ENCODE results near the gene GARIN5B. TPM values are rescaled to one million over a fixed set of nuclear protein-coding genes. Genes with fewer than 3 reads are reported as not detected.

GARIN5B gene
- total and polyA plus RNA-seq, 2 of the 13 experiments (the other 11 are each of a cell fraction or from before 2014, with no cell fraction given), result not detected

DNA sequence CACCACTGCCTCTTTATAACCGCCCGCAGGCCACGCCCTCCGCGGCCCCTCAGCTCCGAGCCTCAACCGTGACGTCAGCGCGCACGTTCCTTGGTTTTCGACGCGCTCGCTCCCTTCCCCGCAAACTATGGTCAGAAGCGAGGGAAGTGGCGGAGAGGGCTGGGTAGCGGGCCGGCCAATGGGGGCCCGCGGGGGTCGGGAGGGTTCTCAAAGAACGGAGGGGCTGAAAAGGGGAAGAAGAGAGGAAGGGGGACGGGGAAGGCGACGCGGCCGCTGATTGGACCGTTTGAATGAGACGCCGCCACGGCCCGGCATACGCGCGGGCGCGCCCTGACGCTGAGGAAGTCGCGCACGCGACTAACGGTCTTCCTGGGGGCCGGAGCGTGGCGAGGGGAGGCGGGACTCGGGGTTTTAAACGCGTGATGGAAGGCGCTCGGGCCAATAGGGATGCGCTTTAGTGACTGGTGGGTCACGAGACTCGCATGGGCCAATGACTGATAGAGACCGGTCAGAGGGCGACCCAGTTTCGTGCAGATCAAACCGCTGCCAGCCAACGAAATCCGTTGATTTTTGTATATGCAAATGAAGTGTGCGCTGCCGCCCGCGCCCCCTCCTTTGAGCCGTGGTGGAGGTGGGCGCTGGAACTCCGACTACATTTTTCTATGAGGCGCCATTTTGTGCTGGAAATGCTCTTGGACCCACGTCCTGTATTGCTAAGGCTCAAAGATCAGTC is 44.9 kb upstream of the GARIN5B start (continued):
- no peak; the same call in 1 of the 2 replicates for TF ChIP-seq ZBTB38 (CRISPR knock-in tag; IDR thresholded peaks at IDR 0.05)
- TF ChIP-seq, protein P1, sequence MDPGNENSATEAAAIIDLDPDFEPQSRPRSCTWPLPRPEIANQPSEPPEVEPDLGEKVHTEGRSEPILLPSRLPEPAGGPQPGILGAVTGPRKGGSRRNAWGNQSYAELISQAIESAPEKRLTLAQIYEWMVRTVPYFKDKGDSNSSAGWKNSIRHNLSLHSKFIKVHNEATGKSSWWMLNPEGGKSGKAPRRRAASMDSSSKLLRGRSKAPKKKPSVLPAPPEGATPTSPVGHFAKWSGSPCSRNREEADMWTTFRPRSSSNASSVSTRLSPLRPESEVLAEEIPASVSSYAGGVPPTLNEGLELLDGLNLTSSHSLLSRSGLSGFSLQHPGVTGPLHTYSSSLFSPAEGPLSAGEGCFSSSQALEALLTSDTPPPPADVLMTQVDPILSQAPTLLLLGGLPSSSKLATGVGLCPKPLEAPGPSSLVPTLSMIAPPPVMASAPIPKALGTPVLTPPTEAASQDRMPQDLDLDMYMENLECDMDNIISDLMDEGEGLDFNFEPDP (CRISPR knock-in tag; conservative IDR thresholded peaks at IDR 0.05), result no peak
- TF ChIP-seq THRA (CRISPR knock-in tag; IDR thresholded peaks at IDR 0.05; ENCODE audit: borderline replicate concordance), result 0 out of 2 replicates have a peak, but pooled peaks have one; percentile 51
- TF ChIP-seq BCL6 (CRISPR knock-in tag; IDR thresholded peaks at IDR 0.05), result peak; percentile 27; the same call in 1 of the 2 replicates
- peak; percentile 81 for TF ChIP-seq GMEB2 (CRISPR knock-in tag; IDR thresholded peaks at IDR 0.05; ENCODE audit: low read depth)
- 0 out of 2 replicates have a peak, but pooled peaks have one; percentile 52 for TF ChIP-seq ZNF329 (CRISPR knock-in tag; IDR thresholded peaks at IDR 0.05; ENCODE audit: low read depth)
- TF ChIP-seq, protein P2, sequence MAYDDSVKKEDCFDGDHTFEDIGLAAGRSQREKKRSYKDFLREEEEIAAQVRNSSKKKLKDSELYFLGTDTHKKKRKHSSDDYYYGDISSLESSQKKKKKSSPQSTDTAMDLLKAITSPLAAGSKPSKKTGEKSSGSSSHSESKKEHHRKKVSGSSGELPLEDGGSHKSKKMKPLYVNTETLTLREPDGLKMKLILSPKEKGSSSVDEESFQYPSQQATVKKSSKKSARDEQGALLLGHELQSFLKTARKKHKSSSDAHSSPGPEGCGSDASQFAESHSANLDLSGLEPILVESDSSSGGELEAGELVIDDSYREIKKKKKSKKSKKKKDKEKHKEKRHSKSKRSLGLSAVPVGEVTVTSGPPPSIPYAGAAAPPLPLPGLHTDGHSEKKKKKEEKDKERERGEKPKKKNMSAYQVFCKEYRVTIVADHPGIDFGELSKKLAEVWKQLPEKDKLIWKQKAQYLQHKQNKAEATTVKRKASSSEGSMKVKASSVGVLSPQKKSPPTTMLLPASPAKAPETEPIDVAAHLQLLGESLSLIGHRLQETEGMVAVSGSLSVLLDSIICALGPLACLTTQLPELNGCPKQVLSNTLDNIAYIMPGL (CRISPR knock-in tag; IDR thresholded peaks at IDR 0.05; ENCODE audit: borderline replicate concordance in 1 of 2, low read depth in 1 of 2), result peak in 1 of 2 experiments; percentile 62; a peak in 1 of 4 replicates
- TF ChIP-seq ZSCAN20 (CRISPR knock-in tag; IDR thresholded peaks at IDR 0.05; ENCODE audit: borderline replicate concordance), result 0 out of 2 replicates have a peak, but pooled peaks have one; percentile 81
- TF ChIP-seq RNF2 (conservative IDR thresholded peaks at IDR 0.05; ENCODE audit: low read depth), result peak; percentile 94
- TF ChIP-seq ZNF143 (CRISPR knock-in tag; IDR thresholded peaks at IDR 0.05), result no peak; the same call in 1 of the 2 replicates
- TF ChIP-seq ELF3 (CRISPR knock-in tag; IDR thresholded peaks at IDR 0.05), result peak; percentile 27; the same call in 1 of the 2 replicates
- peak; percentile 42; the same call in 1 of the 2 replicates for TF ChIP-seq ZNF317 (CRISPR knock-in tag; IDR thresholded peaks at IDR 0.05)
- peak; percentile 71; the same call in 1 of the 2 replicates for TF ChIP-seq KDM5B (CRISPR knock-in tag; IDR thresholded peaks at IDR 0.05; ENCODE audit: borderline replicate concordance)
- peak; percentile 64; the same call in 1 of the 2 replicates for TF ChIP-seq ZNF331 (CRISPR knock-in tag; IDR thresholded peaks at IDR 0.05)
- no peak for TF ChIP-seq TBL1XR1 (IDR thresholded peaks at IDR 0.05; ENCODE audit: borderline replicate concordance, low read length, partially characterized antibody)
- TF ChIP-seq, protein P3, sequence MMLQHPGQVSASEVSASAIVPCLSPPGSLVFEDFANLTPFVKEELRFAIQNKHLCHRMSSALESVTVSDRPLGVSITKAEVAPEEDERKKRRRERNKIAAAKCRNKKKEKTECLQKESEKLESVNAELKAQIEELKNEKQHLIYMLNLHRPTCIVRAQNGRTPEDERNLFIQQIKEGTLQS (CRISPR knock-in tag; IDR thresholded peaks at IDR 0.05), result peak; percentile 29; the same call in 1 of the 2 replicates
- peak; percentile 75; the same call in 1 of the 2 replicates for TF ChIP-seq ZNF878 (CRISPR knock-in tag; IDR thresholded peaks at IDR 0.05)
- TF ChIP-seq, protein P4, sequence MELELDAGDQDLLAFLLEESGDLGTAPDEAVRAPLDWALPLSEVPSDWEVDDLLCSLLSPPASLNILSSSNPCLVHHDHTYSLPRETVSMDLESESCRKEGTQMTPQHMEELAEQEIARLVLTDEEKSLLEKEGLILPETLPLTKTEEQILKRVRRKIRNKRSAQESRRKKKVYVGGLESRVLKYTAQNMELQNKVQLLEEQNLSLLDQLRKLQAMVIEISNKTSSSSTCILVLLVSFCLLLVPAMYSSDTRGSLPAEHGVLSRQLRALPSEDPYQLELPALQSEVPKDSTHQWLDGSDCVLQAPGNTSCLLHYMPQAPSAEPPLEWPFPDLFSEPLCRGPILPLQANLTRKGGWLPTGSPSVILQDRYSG (CRISPR knock-in tag; IDR thresholded peaks at IDR 0.05), result 0 out of 2 replicates have a peak, but pooled peaks have one; percentile 8
- TF ChIP-seq ZNF605 (CRISPR knock-in tag; IDR thresholded peaks at IDR 0.05), result peak; percentile 67
- 0 out of 2 replicates have a peak, but pooled peaks have one; percentile 33 for TF ChIP-seq ZNF672 (CRISPR knock-in tag; IDR thresholded peaks at IDR 0.05)
- TF ChIP-seq FOXK1 (CRISPR knock-in tag; IDR thresholded peaks at IDR 0.05; ENCODE audit: borderline replicate concordance, low read depth), result no peak; the same call in 1 of the 2 replicates
